Gastroesophageal sphincter (tissue), 3 donors: Measurements from ENCODE around the gene METTL18.

ENCODE experiments used
- EP300 ChIP-seq: sonication (generic); formaldehyde crosslinking; IDR thresholded peaks from one replicate; pipeline ENCODE4 v1.6.1; 2017; ENCODE audit warnings: antibody characterized with exemption, mild to moderate bottlenecking
- TF ChIP-seq, protein P1 (sequence below), 4 experiments: fragments of 200-600 bp in 2 of 4; fragments of 450-650 bp in 2 of 4; sonication (generic) in 1 of 4; IDR thresholded peaks; one replicate each; pipeline ENCODE4 v1.5.1; 2017 to 2019; ENCODE audit warnings: antibody characterized with exemption in 4 of 4, mild to moderate bottlenecking in 2 of 4, moderate library complexity in 2 of 4

- no peak for TF ChIP-seq EP300
- TF ChIP-seq, protein P1, sequence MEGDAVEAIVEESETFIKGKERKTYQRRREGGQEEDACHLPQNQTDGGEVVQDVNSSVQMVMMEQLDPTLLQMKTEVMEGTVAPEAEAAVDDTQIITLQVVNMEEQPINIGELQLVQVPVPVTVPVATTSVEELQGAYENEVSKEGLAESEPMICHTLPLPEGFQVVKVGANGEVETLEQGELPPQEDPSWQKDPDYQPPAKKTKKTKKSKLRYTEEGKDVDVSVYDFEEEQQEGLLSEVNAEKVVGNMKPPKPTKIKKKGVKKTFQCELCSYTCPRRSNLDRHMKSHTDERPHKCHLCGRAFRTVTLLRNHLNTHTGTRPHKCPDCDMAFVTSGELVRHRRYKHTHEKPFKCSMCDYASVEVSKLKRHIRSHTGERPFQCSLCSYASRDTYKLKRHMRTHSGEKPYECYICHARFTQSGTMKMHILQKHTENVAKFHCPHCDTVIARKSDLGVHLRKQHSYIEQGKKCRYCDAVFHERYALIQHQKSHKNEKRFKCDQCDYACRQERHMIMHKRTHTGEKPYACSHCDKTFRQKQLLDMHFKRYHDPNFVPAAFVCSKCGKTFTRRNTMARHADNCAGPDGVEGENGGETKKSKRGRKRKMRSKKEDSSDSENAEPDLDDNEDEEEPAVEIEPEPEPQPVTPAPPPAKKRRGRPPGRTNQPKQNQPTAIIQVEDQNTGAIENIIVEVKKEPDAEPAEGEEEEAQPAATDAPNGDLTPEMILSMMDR (IDR thresholded peaks at IDR 0.05) = no peak
Measured at GRCh38 chr1:169838942-169839341, 44.2 kb upstream of the METTL18 start.
